Smooth muscle cell (in vitro differentiated cells): ENCODE results near the gene CLDN20. TPM values are rescaled to one million over a fixed set of nuclear protein-coding genes. Genes with fewer than 3 reads are reported as not detected.
A peak's percentile ranks its signal among the peaks of the same experiment; 100 is the strongest.

Source experiments
- DNase-seq: peaks from one replicate; lab custom pipeline; 2025; ENCODE audit not compliant: unreplicated experiment; lab: John Stamatoyannopoulos, UW
- H2AFZ ChIP-seq: fragments of 200-600 bp; sonication (generic); 2 replicates; pipeline ENCODE4 v1.6.0; 2016; ENCODE audit warnings: antibody characterized with exemption, low read depth, mild to moderate bottlenecking
- H3F3A ChIP-seq: fragments of 200-600 bp; sonication (generic); 2 replicates; pipeline ENCODE4 v1.6.0; 2017; ENCODE audit warnings: antibody characterized with exemption, low read depth
- H3K27ac ChIP-seq: fragments of 200-600 bp; sonication (generic); 2 replicates; pipeline ENCODE4 v1.5.1; 2016; ENCODE audit warnings: low read depth, mild to moderate bottlenecking
- H3K27me3 ChIP-seq: fragments of 200-600 bp; sonication (generic); 2 replicates; pipeline ENCODE4 v1.6.1; 2016; ENCODE audit warnings: low read depth, mild to moderate bottlenecking
- H3K36me3 ChIP-seq: fragments of 200-600 bp; sonication (generic); 2 replicates; pipeline ENCODE4 v1.5.1; 2016; ENCODE audit warnings: low read depth
- H3K4me1 ChIP-seq: fragments of 200-600 bp; sonication (generic); 2 replicates; pipeline ENCODE4 v1.5.1; 2016; ENCODE audit warnings: low read depth
- H3K4me2 ChIP-seq: fragments of 200-600 bp; sonication (generic); 2 replicates; pipeline ENCODE4 v1.6.0; 2016; ENCODE audit warnings: mild to moderate bottlenecking
- H3K4me3 ChIP-seq: fragments of 200-600 bp; sonication (generic); 2 replicates; pipeline ENCODE4 v1.5.1; 2016; ENCODE audit warnings: mild to moderate bottlenecking
- H3K79me2 ChIP-seq: fragments of 200-600 bp; sonication (generic); 2 replicates; pipeline ENCODE4 v1.6.0; 2016; ENCODE audit warnings: low read depth, mild to moderate bottlenecking
- H3K9ac ChIP-seq: fragments of 200-600 bp; sonication (generic); 2 replicates; pipeline ENCODE4 v1.6.0; 2016; ENCODE audit warnings: low read depth
- H3K9me3 ChIP-seq: fragments of 200-600 bp; sonication (generic); replicated peaks from 2 replicates; pipeline ENCODE4 v1.5.1; 2016; ENCODE audit warnings: low read depth
- H4K20me1 ChIP-seq: fragments of 200-600 bp; sonication (generic); 2 replicates; pipeline ENCODE4 v1.6.0; 2016; ENCODE audit warnings: low read depth
- CTCF ChIP-seq: fragments of 200-600 bp; sonication (generic); IDR thresholded peaks from 2 replicates; pipeline ENCODE4 v1.5.1; 2017; ENCODE audit warnings: borderline replicate concordance, mild to moderate bottlenecking, antibody characterized with exemption; ENCODE audit not compliant: insufficient read depth, poor library complexity, severe bottlenecking
- WGBS: methylation state at CpG from one replicate; pipeline ENCODE4 v1.1.7; 2016; ENCODE audit warnings: low lambda C conversion rate; 5-methylcytosine and 5-hydroxymethylcytosine counted together
- polyA plus RNA-seq: library from polyadenylated mRNA; unstranded; fragments of >200 nt; fragmentation: Nextera tagmentation; extraction: Ambion mirVana; gene quantifications from 2 replicates; pipeline ENCODE4 v1.2.1, GENCODE V29; 2016
- total RNA-seq: library from RNA; depleted of rRNA; stranded (reverse); fragments of >200 nt; gene quantifications from 2 replicates; pipeline ENCODE4 v1.2.3, GENCODE V29; 2014

CLDN20 gene
- total and polyA plus RNA-seq, 2 experiments from 2014 or later, result not detected

GRCh38 chr6:155303361-155303870 lies 39.6 kb downstream of the CLDN20 start:
- Histone ChIP-seq H3K27me3 (no peaks in the 10 kb centered on the region), H3K9me3 (no peaks in the 10 kb centered on the region), H3K36me3 (no peaks in the 10 kb centered on the region), H2AFZ (no peak overlapping the region), H3K27ac (no peak overlapping the region), H3K4me2 (no peak overlapping the region), H3K4me1 (peaks cover 9% of the 10 kb centered on the region), H3F3A (no peaks in the 10 kb centered on the region), H3K79me2 (peaks cover under 1% of the 10 kb centered on the region), H4K20me1 (no peaks in the 10 kb centered on the region), H3K9ac (no peak overlapping the region), H3K4me3 (no peak overlapping the region)
- no peak for TF ChIP-seq CTCF
- 67% methylated on average over 4 of the region's 4 CpGs for WGBS
- no peak for DNase-seq

GRCh38 chr6:155306958-155307357 lies 43.1 kb downstream of the CLDN20 start:
- 80% methylated on average over 2 of the region's 2 CpGs for WGBS
- H3K9me3 ChIP-seq, result no peaks in the 10 kb centered on the region
- no peak overlapping the region for H2AFZ ChIP-seq
- H3K27me3 ChIP-seq, result no peaks in the 10 kb centered on the region
- DNase-seq, result no peak
- no peaks in the 10 kb centered on the region for H3F3A ChIP-seq
- no peak overlapping the region for H3K4me2 ChIP-seq
- TF ChIP-seq CTCF, result no peak
- no peak overlapping the region for H3K4me3 ChIP-seq
- H3K27ac ChIP-seq, result no peak overlapping the region
- no peaks in the 10 kb centered on the region for H4K20me1 ChIP-seq
- no peaks in the 10 kb centered on the region for H3K36me3 ChIP-seq
- H3K79me2 ChIP-seq, result peaks cover 2% of the 10 kb centered on the region
- no peak overlapping the region for H3K9ac ChIP-seq
- peaks cover 4% of the 10 kb centered on the region for H3K4me1 ChIP-seq

GRCh38 chr6:155309150-155309549 lies 45.3 kb downstream of the CLDN20 start:
- Histone ChIP-seq H3K4me2 (no peak overlapping the region), H3K27me3 (no peaks in the 10 kb centered on the region), H3K36me3 (no peaks in the 10 kb centered on the region), H3K9ac (no peak overlapping the region), H3K79me2 (peaks cover 16% of the 10 kb centered on the region), H3K9me3 (no peaks in the 10 kb centered on the region), H2AFZ (no peak overlapping the region), H3K4me3 (no peak overlapping the region), H4K20me1 (no peaks in the 10 kb centered on the region), H3F3A (no peaks in the 10 kb centered on the region), H3K27ac (no peak overlapping the region), H3K4me1 (no peaks in the 10 kb centered on the region)
- DNase-seq, result no peak
- no peak for TF ChIP-seq CTCF
- WGBS, result 94% methylated on average over 4 of the region's 4 CpGs

GRCh38 chr6:155310596-155310995 lies 46.8 kb downstream of the CLDN20 start:
- no peak for DNase-seq
- Histone ChIP-seq H3K27me3 (no peaks in the 10 kb centered on the region), H3F3A (peaks cover 9% of the 10 kb centered on the region), H3K4me3 (no peak overlapping the region), H3K36me3 (no peaks in the 10 kb centered on the region), H3K4me2 (no peak overlapping the region), H3K9ac (no peak overlapping the region), H3K9me3 (no peaks in the 10 kb centered on the region), H3K27ac (peak overlapping the region; percentile 53), H3K79me2 (peaks cover 16% of the 10 kb centered on the region), H2AFZ (no peak overlapping the region), H4K20me1 (no peaks in the 10 kb centered on the region), H3K4me1 (peaks cover 5% of the 10 kb centered on the region)
- WGBS, result 46% methylated on average over 2 of the region's 2 CpGs
- TF ChIP-seq CTCF, result no peak
